Stimulated activated CD8-positive, alpha-beta memory T cell treated with anti-CD3 and anti-CD28 coated beads, Interleukin-15, amount 100 ng/mL, for 48 hours (primary cell): ENCODE measurements around the gene DBX1.

Source experiments
- DNase-seq, 2 donors: peaks; one replicate each; pipeline ENCODE4 v3.0.0-alpha.2; 2020; ENCODE audit warnings: low read depth in 2 of 2

DBX1 gene

GRCh38 chr11:20122131-20122530 lies 38.1 kb downstream of the DBX1 start:
- no peak for DNase-seq

DNA sequence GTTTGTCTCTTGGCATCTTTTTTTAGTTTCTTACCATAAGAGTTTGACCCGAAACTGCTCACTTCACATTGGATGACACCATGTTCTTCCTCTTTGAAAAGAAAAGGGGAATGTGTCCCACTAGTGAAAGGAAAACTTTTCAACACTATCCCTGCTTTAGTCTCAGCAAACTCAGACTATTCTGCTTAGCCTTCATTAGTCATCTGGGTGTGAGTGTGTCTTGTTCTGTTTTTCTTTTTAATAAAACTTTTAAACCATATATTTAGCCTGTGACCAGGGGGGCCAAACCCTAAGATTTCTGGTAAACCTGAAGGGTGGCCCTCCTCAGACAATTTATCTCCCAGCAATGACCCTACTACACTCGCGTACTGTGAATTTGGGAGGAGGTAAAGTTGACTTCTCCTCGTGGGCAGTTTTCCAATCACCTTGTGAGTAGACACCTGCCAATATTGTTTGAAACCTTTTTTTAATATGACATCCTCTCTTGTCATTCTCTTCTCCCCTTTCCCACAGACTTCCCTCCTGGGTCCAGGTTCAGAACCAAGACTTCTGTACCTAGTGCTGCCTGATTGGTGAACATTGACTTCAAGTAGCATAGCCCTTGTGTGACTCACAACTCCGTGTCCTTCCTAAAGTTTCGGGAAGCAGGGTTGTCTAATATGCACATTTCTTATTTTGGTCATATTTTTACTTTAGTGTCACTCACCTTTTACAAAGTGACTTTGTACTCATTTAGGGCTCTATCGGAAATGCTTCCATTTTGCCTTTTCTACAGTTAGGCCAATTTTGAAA lies 39.9 kb downstream of the DBX1 start:
- no peak for DNase-seq

DNA sequence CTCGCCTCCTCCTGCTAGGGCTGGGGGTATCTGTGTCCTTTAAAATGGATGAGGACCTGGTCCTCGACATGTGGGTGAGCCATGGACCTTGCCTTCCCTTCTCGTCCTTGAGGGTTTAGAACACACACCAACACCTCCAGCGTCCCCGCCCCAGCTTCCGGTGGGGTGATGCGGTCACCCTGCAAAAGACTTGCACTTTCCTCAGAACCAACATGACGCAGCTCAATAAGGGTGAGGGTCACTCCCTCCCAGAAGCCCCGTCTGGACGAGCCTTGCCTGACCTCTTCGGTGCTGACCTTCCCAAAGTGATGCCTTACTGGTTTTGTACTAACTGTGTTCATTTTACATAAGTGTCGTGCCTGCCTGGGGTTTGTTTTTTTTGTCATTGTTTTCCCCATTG lies 41.0 kb downstream of the DBX1 start:
- DNase-seq, result no peak

GRCh38 chr11:20118209-20118608 lies 42.1 kb downstream of the DBX1 start:
- DNase-seq, result no peak

GRCh38 chr11:20117291-20117690 lies 43.0 kb downstream of the DBX1 start:
- no peak for DNase-seq

DNA sequence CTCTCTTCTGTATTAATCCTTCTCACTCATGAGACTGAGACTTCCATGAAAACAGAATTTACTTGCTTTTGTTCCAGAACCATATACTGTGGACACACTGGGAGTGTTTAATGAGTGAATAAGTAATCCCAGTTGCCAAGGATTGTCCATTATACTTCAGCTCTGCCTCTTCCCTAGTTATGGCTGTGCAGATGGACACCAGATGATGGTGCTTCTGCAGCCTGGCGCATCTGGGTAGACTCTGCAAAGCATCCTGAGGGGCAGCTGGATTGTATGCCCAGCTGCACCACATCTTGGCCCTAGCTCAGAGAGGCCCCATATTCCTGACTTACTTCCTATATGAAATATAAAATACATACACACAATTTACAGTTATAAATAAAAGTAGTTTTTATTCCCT lies 43.5 kb downstream of the DBX1 start:
- no peak for DNase-seq

DNA sequence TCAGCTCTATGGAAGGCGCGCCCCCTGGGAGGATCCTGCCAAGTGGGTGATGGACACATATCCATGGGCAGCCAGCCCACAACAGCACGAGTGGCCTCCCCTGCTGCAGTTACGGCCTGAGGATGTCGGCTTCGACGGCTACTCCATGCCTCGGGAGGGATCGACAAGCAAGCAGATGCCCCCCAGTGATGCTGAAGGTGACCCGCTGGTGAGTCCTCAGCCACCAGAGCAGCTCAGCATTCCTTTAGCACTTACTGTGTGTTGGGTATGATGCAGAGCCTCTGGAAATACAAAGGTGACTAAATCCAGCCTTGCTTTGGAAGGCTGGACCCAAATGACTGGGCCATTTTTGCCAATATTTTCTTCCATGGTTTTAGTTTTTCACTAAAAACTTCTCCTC lies 45.7 kb downstream of the DBX1 start:
- DNase-seq, result no peak

GRCh38 chr11:20113149-20113438 lies 47.2 kb downstream of the DBX1 start:
- DNase-seq, result no peak

- peak in 1 of 2 donors; percentile 17 for DNase-seq
Measured at GRCh38 chr11:20112291-20113148, 47.8 kb downstream of the DBX1 start.

- no peak for DNase-seq
Measured at GRCh38 chr11:20111871-20112270, 48.4 kb downstream of the DBX1 start.

DNA sequence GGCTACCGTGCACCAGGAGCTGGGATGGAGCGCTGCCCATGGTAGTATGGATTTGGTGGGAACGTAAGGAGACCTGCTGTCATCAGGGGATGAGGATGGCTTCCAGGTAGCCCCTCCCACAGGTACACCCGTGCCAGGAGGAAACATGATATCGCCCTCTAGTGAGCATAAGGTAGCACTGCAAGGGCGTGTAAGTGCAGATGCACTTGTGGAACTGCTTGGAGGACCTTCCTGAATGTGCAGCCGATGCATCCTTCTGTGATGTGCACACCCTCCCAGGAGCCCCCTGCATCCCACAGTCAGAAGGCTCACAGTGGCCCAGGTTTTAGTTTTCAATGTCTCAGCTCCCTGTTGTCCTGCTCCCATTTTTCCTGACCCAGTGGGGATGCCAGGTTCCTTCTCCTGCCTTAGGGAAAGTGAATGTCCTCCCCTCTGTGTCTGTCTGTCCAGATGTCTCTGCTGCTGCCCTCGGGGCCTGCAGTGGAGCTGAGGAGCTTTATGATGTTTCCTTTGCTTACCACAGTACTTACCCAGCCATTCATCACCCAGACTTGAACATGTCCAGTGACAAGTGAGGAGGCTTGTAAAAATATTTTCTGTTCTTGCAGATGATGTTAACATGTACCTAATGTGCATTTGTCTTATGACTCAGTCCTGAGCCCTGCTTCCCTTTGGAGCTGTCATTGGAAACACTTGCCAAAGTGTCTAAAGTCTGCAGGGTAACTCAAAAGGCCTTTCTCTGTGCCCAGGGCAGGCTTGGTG lies 49.2 kb downstream of the DBX1 start:
- peak; percentile 8 to 27 for DNase-seq

DNA sequence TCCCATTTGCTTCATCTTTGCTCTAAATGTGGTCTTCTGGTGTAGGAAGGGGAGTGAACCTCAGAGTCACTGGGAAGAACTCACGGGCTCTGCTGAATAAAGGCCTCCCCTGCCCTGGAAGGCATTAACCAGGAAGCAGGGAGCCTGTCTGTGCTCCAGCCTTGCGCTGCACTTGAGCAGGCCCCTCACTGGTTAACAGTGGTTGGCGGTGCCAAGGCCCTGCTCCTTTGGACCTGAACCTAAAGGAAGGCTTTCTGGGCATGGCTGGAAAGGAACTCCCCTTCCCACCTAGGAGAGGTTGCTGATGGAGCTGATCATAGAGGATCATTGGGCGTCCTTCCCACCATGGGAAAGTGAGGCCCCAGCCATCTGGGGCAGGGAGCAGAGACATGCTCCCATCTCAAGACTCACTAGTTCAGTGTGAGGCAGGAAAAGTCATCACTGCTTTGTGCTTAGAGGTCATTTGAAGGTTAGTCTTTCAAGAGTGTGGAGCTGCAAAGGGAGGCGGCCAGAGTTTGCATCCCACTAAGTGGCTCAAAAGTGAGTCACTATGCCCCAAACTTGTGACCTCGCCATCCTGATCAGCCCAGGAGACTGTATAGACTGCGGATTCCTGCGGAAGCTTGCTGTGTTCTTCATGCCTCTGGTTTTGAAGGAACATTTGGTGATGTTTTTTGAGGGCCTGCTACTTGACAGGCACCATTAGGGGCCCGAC lies 50.4 kb downstream of the DBX1 start:
- DNase-seq, result no peak
